ENCODE measurements around the gene CAPZA1.

The CAPZA1 gene

DNA sequence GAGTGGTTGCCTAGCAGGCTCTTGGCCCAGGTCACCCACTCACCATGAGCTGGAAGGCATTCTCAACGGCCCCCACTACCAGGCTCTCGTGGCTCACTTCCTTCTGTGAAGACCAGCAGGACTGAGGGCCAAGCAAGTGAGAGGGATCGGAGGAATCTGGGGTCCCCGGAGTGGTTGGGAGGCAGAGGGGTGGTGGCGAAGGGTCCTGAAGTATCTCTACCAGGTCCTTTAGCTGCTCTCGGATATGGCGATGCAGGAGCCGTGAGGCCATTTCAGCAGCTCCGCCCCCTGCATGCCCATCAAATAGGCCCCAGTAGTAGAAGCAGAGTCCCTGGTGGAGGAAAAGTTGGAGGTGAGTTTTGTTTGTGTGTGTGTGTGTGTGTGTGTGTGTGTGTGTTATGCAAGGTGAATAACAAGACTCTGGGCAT lies 93.1 kb downstream of the CAPZA1 start:
- no peak for ATAC-seq

DNA sequence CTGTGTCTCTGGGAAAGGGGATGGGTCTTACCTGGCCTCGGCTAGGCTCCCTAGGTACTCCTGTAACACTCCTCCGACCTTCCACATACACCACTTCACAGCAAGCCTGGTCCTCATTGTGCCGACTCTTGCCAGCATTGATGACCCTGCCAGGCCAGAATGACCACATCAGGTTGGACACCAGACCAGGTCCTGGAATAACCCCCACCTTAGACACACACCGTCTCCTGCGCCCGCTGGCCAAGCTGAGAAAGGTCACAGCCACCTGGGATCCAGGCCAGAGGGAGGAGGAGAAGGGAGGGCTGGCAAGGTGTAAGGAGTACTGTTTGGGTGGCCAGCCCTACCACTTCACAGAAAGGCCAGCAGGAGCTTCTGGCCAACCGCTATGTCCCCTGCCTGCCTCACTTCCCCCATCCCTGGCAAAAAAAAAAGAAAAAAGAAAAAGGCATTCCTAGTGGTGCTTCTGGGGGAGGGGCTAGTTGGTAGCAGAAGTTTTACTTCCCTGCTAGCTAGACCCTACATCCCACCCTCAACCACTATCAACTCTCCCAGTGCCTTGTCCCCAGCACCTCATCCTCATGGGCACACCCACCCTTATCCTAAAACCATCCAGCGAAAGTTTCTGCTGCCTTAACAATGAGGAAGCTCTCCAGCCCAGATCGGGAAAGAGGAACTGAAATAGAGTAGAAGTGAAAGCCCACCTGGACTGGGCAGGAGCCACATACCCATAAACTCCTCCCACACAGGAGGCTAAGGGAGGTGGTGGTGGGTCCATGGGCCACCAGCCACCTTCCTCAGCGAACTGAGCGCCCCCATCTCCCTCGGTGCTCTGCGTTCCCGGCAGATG lies 94.1 kb downstream of the CAPZA1 start:
- no peak for TF ChIP-seq POU6F1 (CRISPR knock-in tag; IDR thresholded peaks at IDR 0.05; ENCODE audit: borderline replicate concordance, low read depth)
- TF ChIP-seq GLIS3 (CRISPR knock-in tag; IDR thresholded peaks at IDR 0.05): no peak
- no peak for TF ChIP-seq TCF4 (CRISPR knock-in tag; IDR thresholded peaks at IDR 0.05; ENCODE audit: borderline replicate concordance)
- no peak for TF ChIP-seq CSDC2 (CRISPR knock-in tag; IDR thresholded peaks at IDR 0.05)
- TF ChIP-seq, protein P1, sequence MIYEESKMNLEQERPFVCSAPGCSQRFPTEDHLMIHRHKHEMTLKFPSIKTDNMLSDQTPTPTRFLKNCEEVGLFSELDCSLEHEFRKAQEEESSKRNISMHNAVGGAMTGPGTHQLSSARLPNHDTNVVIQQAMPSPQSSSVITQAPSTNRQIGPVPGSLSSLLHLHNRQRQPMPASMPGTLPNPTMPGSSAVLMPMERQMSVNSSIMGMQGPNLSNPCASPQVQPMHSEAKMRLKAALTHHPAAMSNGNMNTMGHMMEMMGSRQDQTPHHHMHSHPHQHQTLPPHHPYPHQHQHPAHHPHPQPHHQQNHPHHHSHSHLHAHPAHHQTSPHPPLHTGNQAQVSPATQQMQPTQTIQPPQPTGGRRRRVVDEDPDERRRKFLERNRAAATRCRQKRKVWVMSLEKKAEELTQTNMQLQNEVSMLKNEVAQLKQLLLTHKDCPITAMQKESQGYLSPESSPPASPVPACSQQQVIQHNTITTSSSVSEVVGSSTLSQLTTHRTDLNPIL (CRISPR knock-in tag; IDR thresholded peaks at IDR 0.05; ENCODE audit: low read depth): no peak
- no peak for TF ChIP-seq ZC3H10 (CRISPR knock-in tag; IDR thresholded peaks at IDR 0.05)
- no peak for TF ChIP-seq TOX (CRISPR knock-in tag; IDR thresholded peaks at IDR 0.05; ENCODE audit: borderline replicate concordance)
- no peak for TF ChIP-seq ZNF8 (CRISPR knock-in tag; IDR thresholded peaks at IDR 0.05)
- no peak for TF ChIP-seq OSR1 (CRISPR knock-in tag; IDR thresholded peaks at IDR 0.05)
- no peak for TF ChIP-seq ZFP30 (CRISPR knock-in tag; IDR thresholded peaks at IDR 0.05)
- TF ChIP-seq ISL1 (CRISPR knock-in tag; IDR thresholded peaks at IDR 0.05): no peak
- TF ChIP-seq ARNTL (CRISPR knock-in tag; IDR thresholded peaks at IDR 0.05; ENCODE audit: borderline replicate concordance, low read depth): no peak
- TF ChIP-seq ESRRG (CRISPR knock-in tag; IDR thresholded peaks at IDR 0.05): no peak
- no peak for TF ChIP-seq PATZ1 (CRISPR knock-in tag; IDR thresholded peaks at IDR 0.05; ENCODE audit: borderline replicate concordance)
- TF ChIP-seq TSHZ2 (CRISPR knock-in tag; IDR thresholded peaks at IDR 0.05): no peak
- no peak for TF ChIP-seq BACH2 (CRISPR knock-in tag; IDR thresholded peaks at IDR 0.05; ENCODE audit: borderline replicate concordance)
- no peak for TF ChIP-seq RARB (CRISPR knock-in tag; IDR thresholded peaks at IDR 0.05)
- TF ChIP-seq PPARA (CRISPR knock-in tag; IDR thresholded peaks at IDR 0.05; ENCODE audit: borderline replicate concordance): no peak
- TF ChIP-seq, protein P2, sequence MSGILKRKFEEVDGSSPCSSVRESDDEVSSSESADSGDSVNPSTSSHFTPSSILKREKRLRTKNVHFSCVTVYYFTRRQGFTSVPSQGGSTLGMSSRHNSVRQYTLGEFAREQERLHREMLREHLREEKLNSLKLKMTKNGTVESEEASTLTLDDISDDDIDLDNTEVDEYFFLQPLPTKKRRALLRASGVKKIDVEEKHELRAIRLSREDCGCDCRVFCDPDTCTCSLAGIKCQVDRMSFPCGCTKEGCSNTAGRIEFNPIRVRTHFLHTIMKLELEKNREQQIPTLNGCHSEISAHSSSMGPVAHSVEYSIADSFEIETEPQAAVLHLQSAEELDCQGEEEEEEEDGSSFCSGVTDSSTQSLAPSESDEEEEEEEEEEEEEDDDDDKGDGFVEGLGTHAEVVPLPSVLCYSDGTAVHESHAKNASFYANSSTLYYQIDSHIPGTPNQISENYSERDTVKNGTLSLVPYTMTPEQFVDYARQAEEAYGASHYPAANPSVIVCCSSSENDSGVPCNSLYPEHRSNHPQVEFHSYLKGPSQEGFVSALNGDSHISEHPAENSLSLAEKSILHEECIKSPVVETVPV (CRISPR knock-in tag; IDR thresholded peaks at IDR 0.05): no peak
- no peak for ATAC-seq

More for the DNA sequence above, 93.1 kb downstream of the CAPZA1 start:
- TF ChIP-seq PPARA (CRISPR knock-in tag; IDR thresholded peaks at IDR 0.05; ENCODE audit: borderline replicate concordance) (no peak), ZFP3 (CRISPR knock-in tag; IDR thresholded peaks at IDR 0.05) (no peak), ZFP30 (CRISPR knock-in tag; IDR thresholded peaks at IDR 0.05) (no peak), RARB (CRISPR knock-in tag; IDR thresholded peaks at IDR 0.05) (no peak), ZNF8 (CRISPR knock-in tag; IDR thresholded peaks at IDR 0.05) (no peak)
